NCI-H524 (cell line): ENCODE data around the gene ARRB1.
A peak's percentile ranks its signal among the peaks of the same experiment; 100 is the strongest.

Experiments used
- DNase-seq, 2 experiments: peaks; one replicate each; lab custom pipeline; 2025; lab: John Stamatoyannopoulos, UW

ARRB1 gene

DNA sequence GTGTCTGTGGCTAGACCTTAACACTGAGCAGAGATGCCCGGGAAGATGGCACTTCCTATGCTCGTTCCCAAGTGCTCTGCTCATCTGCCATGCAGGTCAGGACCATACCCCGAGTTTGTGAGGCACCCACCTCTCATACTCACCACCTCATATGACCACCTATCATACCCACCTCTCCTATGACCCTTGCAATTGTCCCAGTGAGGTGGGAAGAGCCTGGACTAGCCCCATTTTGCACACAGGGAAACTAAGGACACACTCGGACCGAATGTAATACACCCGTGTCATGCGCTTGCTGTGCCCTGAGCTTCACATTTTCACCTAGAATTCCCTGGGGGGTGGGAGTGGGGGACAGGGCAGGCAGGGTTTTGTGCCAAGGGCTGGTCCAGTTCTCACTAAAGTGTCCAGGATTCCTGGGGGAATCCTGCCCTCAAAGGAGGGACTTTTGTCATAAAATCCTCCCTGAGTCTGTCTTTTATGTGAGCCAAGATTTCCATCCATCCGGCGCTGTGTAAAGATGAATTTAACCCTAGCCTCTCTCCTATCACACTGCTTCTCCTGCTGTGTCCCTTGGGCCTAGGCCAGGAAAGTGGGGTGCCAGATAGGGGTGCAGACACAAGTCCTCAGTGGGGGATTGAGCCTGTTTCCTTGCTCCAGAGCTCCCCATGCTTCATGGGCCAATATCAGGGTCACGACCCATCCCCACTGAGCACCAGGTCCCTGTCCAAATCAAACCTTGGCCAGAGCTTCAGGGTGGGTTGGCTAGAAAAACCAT lies 90.9 kb downstream of the ARRB1 start:
- DNase-seq, result no peak

DNA sequence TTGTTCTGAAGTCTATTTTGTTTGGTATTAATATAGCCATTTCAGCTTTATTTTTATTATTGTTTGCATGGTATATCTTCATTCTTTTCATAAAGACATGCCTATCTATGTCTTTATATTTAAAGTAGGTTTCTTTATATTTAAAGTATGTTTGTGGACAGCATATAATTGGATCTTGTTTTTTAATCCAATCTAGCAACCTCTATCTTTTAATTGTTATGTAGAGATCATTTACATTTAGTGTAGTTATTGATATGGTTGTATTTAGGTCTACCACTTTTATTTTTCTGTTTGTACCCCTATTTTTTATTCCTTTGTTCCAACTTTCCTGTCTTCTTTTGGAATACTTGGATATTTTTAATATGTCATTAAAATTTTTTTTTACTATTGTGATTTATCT lies 97.1 kb downstream of the ARRB1 start:
- DNase-seq, result no peak

DNA sequence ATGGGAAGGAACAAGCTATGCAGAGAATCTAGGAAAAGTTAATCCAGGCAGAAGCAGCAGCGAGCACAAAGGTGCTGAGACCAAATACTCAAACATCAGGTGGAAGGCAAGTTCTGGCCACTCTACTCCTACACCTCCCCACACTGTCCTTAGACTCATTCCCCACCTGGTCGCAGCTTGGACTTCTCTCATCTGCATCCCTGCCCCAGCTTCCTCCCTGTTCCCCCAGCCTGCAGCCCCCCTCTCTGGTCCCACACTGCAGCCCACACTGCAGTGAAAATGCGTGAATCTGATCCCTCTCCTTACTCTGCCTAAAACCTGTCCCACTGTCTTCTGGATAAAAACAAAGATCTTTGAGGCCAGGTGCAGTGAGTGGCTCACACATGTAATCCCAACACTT lies 101.8 kb downstream of the ARRB1 start:
- no peak for DNase-seq

DNA sequence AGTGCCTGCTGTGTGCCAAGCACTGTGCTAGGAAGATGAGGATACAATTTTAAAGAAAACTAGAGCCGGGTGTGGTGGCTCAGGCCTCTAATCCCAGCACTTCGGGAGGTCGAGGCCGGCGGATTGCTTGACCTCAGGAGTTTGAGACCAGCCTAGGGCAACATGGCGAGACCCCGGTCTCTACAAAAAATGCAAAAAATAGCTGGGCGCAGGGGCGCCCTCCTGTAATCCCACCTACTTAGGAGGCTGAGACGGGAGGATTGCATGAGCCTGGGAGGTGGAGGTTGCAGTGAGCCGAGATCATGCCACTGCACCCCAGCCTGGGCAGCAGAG lies 102.6 kb downstream of the ARRB1 start:
- no peak for DNase-seq

DNA sequence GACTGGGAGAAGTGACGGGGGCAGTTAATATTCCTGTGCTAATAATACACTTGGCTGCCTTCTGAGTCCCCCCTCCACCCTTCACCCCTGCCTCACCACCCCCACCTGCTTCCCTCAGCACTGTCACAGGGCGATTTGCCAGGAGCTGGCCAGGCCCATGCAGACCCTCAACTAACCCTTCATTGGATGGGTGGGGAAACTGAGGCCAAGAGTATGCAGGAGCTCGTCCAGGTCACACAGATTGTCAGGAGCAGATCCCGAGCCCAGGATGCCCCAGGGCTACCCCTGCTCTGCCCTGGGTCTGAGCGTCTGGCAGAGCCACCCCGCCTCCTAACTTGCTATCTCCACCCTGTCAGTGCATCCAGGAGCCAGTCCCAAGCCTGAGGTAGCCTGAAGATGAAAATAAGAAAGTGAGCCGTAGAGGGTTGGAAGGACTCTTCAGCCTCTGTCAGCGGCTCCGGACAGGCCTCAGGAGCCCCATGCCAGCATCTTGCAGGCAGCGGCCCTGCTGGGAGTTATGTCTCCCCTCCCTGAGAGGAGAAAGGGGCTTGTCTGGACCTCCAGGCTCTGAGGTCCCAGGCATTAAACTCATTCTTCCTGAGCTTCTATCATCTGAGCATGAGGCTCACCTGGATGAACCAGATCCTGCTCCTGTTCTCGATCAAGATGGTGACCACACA lies 104.7 kb downstream of the ARRB1 start:
- no peak for DNase-seq

DNA sequence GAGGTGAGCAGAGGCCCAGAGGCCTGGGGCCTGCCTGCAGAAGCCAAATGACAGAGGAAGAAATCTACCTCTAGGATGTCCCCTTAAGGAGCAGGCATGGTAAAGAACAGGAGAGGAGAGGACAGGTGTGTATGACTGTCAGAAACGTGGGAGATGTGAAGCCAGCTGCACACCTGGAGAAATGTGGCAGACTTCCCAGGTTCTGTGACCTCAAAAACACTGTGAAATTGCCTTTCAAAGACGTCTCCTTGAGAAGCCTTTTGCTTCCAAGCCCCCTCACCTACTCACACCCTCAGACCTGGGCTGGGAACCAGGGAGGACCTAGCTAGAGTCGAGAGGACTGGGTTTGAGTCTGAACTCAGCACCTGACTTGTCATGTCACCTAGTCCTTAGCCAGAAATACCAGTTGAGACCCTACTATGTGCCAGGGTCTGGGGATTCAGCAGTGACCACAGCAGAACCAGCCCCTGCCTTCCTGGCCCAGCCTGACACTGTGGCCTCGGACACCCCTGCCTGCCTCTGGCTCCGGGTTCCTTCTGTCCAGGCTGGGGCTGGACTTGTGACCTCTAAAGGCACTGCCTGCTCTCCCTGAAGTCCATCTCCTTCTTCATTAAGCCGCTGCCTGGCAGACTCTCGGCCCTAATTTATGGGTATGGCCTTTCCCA lies 105.3 kb downstream of the ARRB1 start:
- DNase-seq, result no peak

DNA sequence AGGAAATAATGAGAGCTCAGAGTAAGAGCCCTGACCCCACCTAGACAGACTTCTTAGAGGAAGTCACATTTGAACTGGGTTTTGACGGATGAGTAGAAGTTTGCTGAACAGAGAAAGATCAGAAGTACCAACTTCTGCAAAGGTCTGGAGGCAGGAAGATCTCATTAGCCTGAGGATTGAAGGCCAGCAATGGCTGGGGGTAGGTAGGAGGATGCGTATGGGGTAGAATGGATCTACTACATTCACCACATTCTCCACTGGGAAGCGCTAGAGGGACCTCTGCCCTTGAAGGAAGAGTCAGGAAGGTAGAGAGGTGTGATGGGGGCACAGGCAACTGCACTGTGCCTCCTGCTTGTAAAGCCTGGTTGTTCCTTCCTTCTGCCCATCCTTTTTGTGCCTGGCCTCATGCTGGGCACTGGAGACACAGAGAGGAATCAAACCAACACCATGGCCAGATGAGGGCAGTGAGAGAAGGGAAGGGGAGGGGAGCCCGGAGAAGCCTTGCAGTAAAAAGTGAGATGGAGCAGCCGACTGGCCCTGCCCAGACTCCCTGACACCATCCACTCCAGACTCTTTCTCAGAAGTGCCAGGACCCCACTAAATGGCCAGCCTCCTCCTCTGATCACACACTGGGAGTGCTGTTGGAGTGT lies 106.0 kb downstream of the ARRB1 start:
- DNase-seq, result no peak

DNA sequence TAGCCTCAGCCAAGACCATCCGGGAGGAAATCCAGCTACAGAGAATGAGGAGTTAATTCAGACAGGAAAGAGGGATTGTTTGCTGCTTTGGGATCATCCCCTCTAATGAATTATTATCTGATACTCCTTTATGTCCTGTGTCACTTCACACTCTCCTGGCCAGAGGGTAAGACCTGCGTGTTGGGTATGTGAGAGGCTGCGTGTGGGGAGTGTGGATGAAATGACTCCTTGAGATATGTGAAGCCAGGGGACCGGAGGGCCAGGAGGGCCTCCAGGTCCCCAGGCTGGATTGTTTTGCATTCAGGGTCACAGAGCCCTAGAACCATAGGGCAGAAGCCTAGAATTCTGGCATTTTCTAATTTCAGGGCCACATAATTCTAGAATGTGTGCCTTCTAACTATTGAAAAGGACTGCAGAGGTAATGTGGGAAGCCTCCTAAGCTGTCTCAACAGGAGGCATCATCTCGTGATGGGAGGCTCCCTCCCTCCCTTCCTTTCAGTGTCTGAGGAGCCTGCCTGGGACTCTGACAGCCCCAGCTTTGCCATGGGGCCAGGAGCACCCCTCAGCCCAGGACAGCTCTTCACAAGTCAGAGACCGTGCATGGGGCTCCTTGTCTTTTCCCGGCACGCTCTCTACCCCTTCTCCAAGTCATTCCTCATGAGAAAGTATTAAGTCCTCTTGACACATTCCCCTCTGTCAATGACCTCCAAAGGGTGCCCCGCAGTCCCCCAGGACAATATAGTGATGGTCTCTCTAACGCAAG lies 107.2 kb downstream of the ARRB1 start:
- no peak for DNase-seq

DNA sequence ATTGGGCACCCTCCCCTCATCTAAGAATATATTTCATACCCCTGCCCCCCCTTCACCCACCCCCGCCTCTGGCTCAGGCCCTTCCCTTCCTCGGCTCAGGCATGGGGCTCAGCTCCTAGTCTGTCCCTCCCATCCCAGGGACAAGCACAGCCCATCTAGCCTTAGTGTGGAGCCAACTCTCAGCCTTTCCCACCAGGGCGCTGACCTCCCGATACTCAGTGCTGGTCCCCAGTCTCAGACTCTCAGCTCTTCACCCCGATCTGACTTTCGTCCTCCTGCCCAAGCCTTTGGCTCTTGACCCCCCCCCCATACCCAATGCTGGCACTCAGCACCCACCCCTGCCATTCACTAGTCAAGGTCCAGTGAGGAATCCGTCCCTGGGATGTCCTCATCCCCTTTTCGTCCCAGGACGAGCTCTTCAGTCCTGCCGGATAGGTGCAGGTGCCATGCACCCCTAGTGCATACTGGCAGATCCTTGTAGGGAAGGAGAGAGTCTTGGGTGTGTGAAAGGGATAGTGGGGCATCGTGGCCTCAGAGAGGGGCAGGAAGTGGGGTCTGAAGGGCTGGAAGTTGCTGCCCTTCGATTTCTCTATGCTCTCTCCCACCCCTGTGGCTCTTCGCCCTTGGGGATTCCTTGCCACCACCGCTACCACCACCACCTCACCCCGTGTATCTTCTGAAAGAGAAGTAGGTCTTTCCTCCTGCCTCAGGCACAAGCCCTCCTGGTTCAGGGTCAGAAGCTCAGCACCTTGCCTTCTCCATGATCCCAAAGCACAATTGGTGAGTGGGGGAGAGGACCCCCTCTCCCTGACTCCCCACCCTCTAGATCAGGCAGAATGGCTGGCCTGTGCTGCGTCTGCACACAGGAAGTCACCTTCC lies 108.5 kb downstream of the ARRB1 start:
- no peak for DNase-seq

DNA sequence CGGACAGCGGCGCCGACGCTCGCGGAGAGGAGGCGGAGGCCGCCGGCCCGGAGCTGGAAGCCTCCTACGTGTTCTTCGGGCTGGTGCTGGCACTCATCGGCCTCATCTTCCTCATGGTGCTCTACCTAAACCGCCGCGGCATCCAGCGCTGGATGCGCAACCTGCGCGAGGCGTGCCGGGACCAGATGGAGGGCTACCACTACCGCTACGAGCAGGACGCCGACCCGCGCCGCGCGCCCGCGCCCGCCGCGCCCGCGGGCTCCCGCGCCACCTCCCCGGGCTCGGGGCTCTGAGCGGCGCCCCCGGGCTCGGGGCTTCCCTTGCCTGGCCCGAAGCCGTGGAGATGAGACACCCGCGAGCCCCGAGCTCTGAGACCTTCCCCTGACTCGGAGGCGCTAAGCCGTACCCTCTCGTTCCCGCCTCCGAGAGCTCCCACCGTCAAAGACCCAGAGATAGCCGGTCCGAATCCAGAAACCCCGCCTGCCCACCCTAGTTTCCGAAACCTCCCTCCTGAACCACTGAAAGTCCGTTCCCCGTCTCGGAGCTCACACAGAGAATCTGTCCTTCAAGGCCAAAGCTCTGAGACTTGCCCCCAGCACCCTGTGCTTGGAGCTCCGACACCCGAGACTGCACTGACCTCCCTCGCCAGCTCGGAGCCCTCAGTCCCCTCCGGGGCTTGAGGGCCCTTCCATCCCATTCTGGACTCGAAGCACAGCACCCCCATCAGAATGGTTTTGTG lies 109.4 kb downstream of the ARRB1 start:
- DNase-seq, result no peak

DNA sequence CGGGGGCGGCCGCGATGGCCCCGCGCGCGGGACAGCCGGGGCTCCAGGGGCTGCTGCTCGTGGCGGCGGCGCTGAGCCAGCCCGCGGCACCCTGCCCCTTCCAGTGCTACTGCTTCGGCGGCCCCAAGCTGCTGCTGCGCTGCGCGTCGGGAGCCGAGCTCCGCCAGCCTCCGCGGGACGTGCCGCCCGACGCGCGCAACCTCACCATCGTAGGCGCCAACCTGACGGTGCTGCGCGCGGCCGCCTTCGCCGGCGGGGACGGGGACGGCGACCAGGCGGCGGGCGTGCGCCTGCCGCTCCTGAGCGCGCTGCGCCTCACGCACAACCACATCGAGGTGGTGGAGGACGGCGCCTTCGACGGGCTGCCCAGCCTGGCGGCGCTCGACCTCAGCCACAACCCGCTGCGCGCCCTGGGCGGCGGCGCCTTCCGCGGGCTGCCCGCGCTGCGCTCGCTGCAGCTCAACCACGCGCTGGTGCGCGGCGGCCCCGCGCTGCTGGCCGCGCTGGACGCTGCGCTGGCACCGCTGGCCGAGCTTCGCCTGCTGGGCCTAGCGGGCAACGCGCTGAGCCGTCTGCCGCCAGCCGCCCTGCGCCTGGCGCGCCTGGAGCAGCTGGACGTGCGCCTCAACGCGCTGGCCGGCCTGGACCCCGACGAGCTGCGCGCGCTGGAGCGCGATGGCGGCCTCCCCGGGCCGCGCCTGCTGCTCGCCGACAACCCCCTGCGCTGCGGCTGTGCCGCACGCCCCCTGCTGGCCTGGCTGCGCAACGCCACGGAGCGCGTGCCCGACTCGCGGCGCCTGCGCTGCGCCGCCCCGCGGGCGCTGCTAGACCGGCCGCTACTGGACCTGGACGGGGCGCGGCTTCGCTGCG lies 110.2 kb downstream of the ARRB1 start:
- peak; percentile 56 to 80 for DNase-seq

DNA sequence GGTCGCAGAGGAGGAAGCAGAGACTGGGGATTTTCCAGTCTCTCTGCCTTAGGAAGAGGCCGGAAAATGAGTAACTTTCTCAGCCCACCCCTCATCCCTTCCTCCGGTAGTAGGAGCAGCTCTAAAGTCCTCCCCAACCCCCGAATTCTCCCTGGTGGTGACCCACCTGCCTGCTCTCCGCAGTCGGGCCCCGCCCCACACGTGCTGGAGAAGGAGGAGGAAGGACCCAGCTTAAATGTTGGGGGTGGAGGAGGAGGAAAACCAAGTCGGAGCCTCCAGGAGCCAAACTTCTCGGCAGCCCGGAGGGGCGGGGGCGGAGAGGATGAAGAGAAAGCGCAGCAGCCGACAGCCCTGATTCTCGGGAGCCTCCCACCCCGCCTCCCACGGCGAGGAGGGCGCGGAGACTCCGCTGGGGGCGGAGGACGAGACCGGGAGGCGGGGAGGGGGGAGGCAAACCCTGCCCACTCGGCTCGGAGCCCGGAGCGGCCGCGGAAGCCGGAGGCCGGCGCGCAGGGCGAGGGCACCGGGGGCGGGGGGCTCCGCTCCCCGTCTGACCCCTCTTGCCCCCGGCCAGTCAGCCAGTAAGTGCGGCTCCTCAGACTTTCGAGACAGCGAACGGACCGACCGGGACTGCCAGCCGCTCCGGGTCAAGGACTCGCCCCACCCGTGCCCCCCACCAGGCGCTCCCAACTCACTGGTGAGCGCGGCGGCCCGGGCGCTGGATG lies 111.0 kb downstream of the ARRB1 start, which contains the start of gene TPBGL:
TPBGL (plus strand) TSS at position 464 of the 725 bp plus-strand sequence. CDS start 276 bp downstream, outside the sequence.
- DNase-seq, result peak in 1 of 2 experiments; percentile 41

DNA sequence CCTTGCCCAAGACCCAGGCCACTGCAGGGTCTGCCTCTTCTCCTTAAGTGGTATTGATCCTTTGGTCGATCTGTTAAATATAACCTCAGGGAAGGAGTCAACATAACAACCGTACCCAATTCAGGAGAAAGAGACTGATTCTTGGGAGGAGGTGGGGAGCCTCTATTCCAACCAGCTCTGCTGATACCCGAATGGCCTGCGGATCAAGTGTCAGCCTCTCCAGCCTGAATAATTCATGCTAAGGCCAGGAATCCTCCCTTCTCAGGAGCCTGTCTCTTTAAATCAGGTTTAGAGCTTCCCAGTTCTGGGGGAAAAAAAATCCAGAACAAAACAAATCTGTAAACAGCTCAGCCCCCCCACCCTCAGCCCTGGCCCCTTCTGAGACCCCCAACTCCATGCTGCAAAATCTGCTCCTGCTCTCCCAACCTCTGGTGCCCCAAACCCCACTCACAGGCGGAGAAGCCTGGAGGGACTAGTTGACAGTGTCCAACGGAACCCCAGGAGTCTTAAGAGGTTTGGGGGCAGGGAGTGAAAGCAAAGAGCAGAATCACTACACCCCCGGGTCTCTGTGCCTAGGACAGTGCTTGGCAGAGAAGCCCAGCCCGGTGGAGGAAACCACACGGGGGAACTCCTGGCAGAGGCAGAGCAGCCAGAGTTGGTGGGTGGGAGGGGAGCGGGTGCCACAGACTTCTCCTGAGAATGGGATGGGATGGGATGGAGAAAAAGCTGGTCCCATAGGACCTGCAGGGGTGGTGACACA lies 111.8 kb downstream of the ARRB1 start:
- DNase-seq, result no peak

DNA sequence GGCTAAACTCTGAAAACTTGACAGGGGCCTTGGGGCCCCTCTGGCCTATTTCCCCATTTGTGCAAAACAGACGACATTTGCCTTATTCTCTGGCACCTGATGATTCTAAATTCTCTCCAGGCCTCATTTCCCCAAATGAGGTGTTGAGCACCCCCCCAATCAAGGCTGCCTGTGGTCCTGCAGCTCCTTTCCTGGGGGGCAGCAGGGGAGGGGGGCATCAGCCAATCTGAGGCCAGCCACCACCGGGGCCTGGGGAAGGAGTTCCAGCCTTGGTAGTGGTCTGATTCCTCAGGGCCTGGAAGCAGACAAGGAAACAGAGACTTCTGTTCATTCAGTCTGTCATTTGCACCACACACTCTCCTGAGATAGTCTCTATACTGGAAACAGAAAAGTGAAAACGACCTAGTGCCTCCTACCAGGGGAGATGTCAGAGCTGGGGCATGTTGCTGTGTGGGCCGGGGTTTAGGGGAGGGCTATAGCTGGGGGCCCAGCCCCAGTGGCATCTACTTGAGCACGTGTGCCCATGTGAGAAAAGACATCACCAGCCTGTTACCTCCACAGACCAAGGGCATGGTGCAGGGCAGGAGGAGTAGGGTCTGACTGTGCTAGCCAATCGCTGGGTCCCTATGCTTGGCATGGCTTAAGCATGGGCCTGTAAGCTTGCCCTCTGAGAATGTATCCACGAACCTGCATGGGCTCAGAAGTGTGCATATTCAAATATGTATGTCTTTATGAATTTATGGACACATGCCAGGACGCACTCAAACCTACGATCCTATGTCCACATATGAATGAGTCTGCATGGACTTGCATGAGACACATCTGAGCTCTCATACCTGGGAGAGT lies 112.6 kb downstream of the ARRB1 start:
- DNase-seq, result no peak

DNA sequence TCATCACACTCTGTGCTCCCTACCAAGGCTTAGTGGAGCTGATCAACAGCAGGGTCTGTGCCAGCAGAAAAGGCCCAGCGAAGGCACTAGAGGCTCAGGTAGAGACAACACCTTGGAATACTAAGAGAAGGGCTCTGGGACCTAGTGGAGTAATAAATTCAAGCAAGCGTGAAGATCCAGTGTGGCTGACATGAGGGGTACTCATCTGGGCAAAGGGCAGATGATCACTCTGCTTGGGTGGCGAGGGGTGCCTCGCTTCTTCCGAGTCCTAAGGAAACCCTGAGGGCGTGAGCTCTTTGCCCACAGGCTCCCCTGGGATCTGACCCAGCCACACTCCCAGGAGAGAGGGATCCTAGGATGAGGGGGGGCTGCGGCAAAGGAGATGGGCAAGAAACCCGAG lies 114.4 kb downstream of the ARRB1 start:
- no peak for DNase-seq

DNA sequence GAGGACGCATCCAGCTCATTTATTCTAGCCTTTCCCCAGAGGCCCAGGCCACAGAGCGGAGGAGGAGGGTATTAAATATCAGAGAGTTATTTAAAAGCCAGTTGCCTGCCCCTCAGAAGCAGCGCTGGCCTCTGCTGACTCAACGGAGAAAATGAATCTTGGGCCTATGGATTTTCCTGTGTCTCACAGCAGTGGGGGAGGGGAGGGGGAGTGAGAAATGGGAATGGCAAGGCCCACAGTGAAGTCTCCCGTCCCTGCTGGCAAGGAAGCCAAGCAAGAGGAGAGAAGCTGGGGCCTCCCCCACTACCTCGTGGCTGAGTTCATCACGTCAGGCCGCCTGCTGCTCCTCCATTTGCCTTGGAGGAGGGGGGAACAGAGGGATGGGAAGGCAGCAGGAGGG lies 115.4 kb downstream of the ARRB1 start:
- DNase-seq, result no peak

DNA sequence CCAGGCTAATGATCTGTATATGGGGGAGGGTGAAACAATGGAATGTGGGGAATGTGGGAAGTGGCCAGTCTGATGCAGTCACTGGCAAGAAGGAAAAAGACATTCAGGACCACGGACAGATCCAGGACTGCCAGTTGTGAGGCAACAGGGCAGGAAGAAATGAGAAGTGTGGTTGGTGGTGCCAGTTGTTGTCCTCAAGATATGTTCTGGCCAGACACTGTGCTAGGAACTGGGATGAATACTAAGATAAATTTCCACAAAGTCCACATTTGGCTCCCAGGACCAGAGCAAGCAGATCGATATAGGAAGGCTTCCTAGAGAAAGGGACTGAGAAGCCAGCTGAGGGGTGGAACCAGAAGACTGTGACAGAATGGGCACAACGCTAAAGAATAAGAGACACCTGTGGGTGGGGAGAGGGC lies 117.7 kb downstream of the ARRB1 start:
- DNase-seq, result no peak
